Measurements from ENCODE around the gene SEMA3D. TPM values are rescaled to one million over a fixed set of nuclear protein-coding genes. Genes with fewer than 3 reads are reported as not detected.

SEMA3D gene
- total and polyA plus RNA-seq, 4 donors: 0.18 to 1.2 (median 0.72) TPM

- no peak overlapping the region for H3K27ac ChIP-seq (ENCODE audit: low read depth in 1 of 2, low read length in 2 of 2)
- no peak for TF ChIP-seq HNF4G (IDR thresholded peaks at IDR 0.05)
- TF ChIP-seq HNF4A (conservative IDR thresholded peaks at IDR 0.05): no peak
- TF ChIP-seq, protein P1, sequence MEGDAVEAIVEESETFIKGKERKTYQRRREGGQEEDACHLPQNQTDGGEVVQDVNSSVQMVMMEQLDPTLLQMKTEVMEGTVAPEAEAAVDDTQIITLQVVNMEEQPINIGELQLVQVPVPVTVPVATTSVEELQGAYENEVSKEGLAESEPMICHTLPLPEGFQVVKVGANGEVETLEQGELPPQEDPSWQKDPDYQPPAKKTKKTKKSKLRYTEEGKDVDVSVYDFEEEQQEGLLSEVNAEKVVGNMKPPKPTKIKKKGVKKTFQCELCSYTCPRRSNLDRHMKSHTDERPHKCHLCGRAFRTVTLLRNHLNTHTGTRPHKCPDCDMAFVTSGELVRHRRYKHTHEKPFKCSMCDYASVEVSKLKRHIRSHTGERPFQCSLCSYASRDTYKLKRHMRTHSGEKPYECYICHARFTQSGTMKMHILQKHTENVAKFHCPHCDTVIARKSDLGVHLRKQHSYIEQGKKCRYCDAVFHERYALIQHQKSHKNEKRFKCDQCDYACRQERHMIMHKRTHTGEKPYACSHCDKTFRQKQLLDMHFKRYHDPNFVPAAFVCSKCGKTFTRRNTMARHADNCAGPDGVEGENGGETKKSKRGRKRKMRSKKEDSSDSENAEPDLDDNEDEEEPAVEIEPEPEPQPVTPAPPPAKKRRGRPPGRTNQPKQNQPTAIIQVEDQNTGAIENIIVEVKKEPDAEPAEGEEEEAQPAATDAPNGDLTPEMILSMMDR (IDR thresholded peaks at IDR 0.05; ENCODE audit: low read depth, low read length, missing input control): no peak
- no peaks in the 10 kb centered on the region for H3K27me3 ChIP-seq (ENCODE audit: control insufficient read depth in 4 of 4, insufficient read depth in 4 of 4, low read length in 3 of 4)
- no peak for DNase-seq (ENCODE audit: low spot score)
- H3K4me1 ChIP-seq (ENCODE audit: control insufficient read depth in 4 of 4, insufficient read depth in 4 of 4, low read length in 3 of 4): peaks cover 0 to 6% (median 2%) of the 10 kb centered on the region in 4 donors
- H3K4me3 ChIP-seq (ENCODE audit: low read depth in 1 of 3, low read length in 3 of 3): no peak overlapping the region
- H3K36me3 ChIP-seq (ENCODE audit: control insufficient read depth in 4 of 4, insufficient read depth in 3 of 4, low read depth in 1 of 4, low read length in 3 of 4): no peaks in the 10 kb centered on the region
- H3K9ac ChIP-seq (ENCODE audit: low read depth in 1 of 2, low read length in 2 of 2): no peak overlapping the region
- no peaks in the 10 kb centered on the region for H3K9me3 ChIP-seq (ENCODE audit: control insufficient read depth in 4 of 4, low read length in 3 of 4)
Observed at GRCh38 chr7:84970670-84971069, 216.2 kb downstream of the SEMA3D start.

DNA sequence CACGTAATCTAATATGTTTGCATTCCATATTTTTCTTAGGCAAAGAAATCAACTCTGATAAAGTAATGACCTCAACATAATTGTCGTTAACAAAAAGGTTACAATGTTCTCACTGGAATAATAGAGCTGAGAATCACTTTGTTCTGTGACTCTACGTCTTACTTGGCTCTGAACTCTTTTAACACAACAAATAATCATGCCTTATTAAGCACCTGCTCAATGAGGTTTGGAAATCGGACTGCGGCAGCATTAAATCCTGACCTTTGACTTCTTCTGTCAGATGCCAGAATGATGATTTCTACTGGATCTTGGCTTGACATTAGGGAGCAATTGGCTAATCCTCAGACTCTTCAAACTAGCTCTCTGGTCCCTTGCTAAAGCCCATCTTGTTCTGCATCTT lies 233.6 kb downstream of the SEMA3D start:
- H3K27ac ChIP-seq (ENCODE audit: low read depth in 1 of 2, low read length in 2 of 2): no peak overlapping the region
- no peaks in the 10 kb centered on the region for H3K36me3 ChIP-seq (ENCODE audit: control insufficient read depth in 4 of 4, insufficient read depth in 3 of 4, low read depth in 1 of 4, low read length in 3 of 4)
- H3K4me1 ChIP-seq (ENCODE audit: control insufficient read depth in 4 of 4, insufficient read depth in 4 of 4, low read length in 3 of 4): no peaks in the 10 kb centered on the region
- H3K9me3 ChIP-seq (ENCODE audit: control insufficient read depth in 4 of 4, low read length in 3 of 4): no peaks in the 10 kb centered on the region
- 37% methylated on average over 5 of the region's 5 CpGs for WGBS
- TF ChIP-seq, protein P1 (IDR thresholded peaks at IDR 0.05; ENCODE audit: low read depth, low read length, missing input control): no peak
- TF ChIP-seq HNF4G (IDR thresholded peaks at IDR 0.05) (no peak), GABPA (IDR thresholded peaks at IDR 0.05 in 1 of 2, conservative IDR thresholded peaks at IDR 0.05 in 1 of 2) (no peak), SP1 (IDR thresholded peaks at IDR 0.05) (no peak), YY1 (IDR thresholded peaks at IDR 0.05) (no peak), EGR1 (IDR thresholded peaks at IDR 0.05; ENCODE audit: low read depth in 2 of 2) (no peak)
- TF ChIP-seq, protein P2, sequence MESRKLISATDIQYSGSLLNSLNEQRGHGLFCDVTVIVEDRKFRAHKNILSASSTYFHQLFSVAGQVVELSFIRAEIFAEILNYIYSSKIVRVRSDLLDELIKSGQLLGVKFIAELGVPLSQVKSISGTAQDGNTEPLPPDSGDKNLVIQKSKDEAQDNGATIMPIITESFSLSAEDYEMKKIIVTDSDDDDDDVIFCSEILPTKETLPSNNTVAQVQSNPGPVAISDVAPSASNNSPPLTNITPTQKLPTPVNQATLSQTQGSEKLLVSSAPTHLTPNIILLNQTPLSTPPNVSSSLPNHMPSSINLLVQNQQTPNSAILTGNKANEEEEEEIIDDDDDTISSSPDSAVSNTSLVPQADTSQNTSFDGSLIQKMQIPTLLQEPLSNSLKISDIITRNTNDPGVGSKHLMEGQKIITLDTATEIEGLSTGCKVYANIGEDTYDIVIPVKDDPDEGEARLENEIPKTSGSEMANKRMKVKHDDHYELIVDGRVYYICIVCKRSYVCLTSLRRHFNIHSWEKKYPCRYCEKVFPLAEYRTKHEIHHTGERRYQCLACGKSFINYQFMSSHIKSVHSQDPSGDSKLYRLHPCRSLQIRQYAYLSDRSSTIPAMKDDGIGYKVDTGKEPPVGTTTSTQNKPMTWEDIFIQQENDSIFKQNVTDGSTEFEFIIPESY (IDR thresholded peaks at IDR 0.05): no peak
- no peak overlapping the region for H3K9ac ChIP-seq (ENCODE audit: low read depth in 1 of 2, low read length in 2 of 2)
- DNase-seq (ENCODE audit: low spot score): no peak
- H3K4me3 ChIP-seq (ENCODE audit: low read depth in 1 of 3, low read length in 3 of 3): no peak overlapping the region
- peaks cover 0 to 2% (median 0%) of the 10 kb centered on the region in 4 donors for H3K27me3 ChIP-seq (ENCODE audit: control insufficient read depth in 4 of 4, insufficient read depth in 4 of 4, low read length in 3 of 4)

DNA sequence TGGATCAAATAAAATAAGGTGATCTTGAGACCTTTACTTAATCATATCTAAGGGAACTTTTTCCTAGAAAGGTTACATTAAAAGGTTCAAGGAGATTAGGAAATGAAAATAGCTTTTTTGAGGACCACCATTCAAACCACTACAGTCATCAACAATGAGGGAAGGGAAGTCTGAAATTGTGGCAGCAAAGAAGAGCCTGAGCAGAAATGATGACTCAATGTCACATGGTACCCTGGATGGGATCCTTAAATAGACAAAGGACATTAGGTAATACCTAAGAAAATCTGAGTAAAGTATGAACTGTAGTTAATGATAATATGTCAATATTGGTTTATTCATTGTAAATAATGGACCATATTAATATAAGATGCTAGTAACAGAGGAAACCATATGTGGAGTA lies 236.0 kb downstream of the SEMA3D start:
- Histone ChIP-seq H3K4me1 (ENCODE audit: control insufficient read depth in 4 of 4, insufficient read depth in 4 of 4, low read length in 3 of 4) (no peaks in the 10 kb centered on the region), H3K9ac (ENCODE audit: low read depth in 1 of 2, low read length in 2 of 2) (no peak overlapping the region), H3K9me3 (ENCODE audit: control insufficient read depth in 4 of 4, low read length in 3 of 4) (no peaks in the 10 kb centered on the region), H3K27me3 (ENCODE audit: control insufficient read depth in 4 of 4, insufficient read depth in 4 of 4, low read length in 3 of 4) (peaks cover 0 to 2% (median 0%) of the 10 kb centered on the region in 4 donors), H3K27ac (ENCODE audit: low read depth in 1 of 2, low read length in 2 of 2) (no peak overlapping the region), H3K4me3 (ENCODE audit: low read depth in 1 of 3, low read length in 3 of 3) (no peak overlapping the region), H3K36me3 (ENCODE audit: control insufficient read depth in 4 of 4, insufficient read depth in 3 of 4, low read depth in 1 of 4, low read length in 3 of 4) (no peaks in the 10 kb centered on the region)
- DNase-seq (ENCODE audit: low spot score): no peak
- TF ChIP-seq HNF4G (IDR thresholded peaks at IDR 0.05) (no peak), EGR1 (IDR thresholded peaks at IDR 0.05; ENCODE audit: low read depth in 2 of 2) (no peak), SP1 (IDR thresholded peaks at IDR 0.05) (no peak), HNF4A (conservative IDR thresholded peaks at IDR 0.05) (no peak), FOXA2 (IDR thresholded peaks at IDR 0.05) (no peak), FOXA1 (IDR thresholded peaks at IDR 0.05) (no peak), NR2F2 (IDR thresholded peaks at IDR 0.05) (no peak)
- TF ChIP-seq, protein P3, sequence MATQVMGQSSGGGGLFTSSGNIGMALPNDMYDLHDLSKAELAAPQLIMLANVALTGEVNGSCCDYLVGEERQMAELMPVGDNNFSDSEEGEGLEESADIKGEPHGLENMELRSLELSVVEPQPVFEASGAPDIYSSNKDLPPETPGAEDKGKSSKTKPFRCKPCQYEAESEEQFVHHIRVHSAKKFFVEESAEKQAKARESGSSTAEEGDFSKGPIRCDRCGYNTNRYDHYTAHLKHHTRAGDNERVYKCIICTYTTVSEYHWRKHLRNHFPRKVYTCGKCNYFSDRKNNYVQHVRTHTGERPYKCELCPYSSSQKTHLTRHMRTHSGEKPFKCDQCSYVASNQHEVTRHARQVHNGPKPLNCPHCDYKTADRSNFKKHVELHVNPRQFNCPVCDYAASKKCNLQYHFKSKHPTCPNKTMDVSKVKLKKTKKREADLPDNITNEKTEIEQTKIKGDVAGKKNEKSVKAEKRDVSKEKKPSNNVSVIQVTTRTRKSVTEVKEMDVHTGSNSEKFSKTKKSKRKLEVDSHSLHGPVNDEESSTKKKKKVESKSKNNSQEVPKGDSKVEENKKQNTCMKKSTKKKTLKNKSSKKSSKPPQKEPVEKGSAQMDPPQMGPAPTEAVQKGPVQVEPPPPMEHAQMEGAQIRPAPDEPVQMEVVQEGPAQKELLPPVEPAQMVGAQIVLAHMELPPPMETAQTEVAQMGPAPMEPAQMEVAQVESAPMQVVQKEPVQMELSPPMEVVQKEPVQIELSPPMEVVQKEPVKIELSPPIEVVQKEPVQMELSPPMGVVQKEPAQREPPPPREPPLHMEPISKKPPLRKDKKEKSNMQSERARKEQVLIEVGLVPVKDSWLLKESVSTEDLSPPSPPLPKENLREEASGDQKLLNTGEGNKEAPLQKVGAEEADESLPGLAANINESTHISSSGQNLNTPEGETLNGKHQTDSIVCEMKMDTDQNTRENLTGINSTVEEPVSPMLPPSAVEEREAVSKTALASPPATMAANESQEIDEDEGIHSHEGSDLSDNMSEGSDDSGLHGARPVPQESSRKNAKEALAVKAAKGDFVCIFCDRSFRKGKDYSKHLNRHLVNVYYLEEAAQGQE (IDR thresholded peaks at IDR 0.05): no peak
- TF ChIP-seq, protein P1 (IDR thresholded peaks at IDR 0.05; ENCODE audit: low read depth, low read length, missing input control): no peak

All from liver (tissue), 9 donors.